ENCODE results near the gene C16orf96.

DNA sequence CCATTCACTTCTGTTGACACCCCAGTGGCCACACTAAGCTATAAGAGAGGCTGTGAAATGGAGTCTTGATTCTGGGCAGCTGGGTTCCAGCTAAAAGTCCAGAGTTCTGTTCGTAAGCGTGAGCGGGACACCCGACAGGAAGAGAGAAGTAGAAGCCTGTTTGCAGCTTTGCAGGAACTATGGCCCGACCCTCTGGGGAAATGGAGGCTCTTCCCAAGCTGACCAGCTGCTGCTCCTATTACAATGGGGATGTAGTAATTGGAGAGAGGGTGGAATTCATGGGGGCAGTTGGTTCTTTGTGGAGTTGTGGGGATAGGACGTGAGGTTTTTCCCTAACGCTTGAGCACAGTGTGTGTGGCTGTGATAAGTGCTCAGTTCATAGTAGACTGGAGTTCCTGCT lies 30.2 kb downstream of the C16orf96 start:
- TF ChIP-seq, protein P1, sequence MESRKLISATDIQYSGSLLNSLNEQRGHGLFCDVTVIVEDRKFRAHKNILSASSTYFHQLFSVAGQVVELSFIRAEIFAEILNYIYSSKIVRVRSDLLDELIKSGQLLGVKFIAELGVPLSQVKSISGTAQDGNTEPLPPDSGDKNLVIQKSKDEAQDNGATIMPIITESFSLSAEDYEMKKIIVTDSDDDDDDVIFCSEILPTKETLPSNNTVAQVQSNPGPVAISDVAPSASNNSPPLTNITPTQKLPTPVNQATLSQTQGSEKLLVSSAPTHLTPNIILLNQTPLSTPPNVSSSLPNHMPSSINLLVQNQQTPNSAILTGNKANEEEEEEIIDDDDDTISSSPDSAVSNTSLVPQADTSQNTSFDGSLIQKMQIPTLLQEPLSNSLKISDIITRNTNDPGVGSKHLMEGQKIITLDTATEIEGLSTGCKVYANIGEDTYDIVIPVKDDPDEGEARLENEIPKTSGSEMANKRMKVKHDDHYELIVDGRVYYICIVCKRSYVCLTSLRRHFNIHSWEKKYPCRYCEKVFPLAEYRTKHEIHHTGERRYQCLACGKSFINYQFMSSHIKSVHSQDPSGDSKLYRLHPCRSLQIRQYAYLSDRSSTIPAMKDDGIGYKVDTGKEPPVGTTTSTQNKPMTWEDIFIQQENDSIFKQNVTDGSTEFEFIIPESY (IDR thresholded peaks at IDR 0.05; ENCODE audit: extremely low read depth, insufficient replicate concordance, low read length), result no peak
- no peak for TF ChIP-seq POLR2A (IDR thresholded peaks at IDR 0.05; ENCODE audit: borderline replicate concordance, extremely low read depth, insufficient read depth, insufficient read length)
- TF ChIP-seq, protein P2, sequence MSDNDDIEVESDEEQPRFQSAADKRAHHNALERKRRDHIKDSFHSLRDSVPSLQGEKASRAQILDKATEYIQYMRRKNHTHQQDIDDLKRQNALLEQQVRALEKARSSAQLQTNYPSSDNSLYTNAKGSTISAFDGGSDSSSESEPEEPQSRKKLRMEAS (IDR thresholded peaks at IDR 0.05), result no peak
- no peak for TF ChIP-seq SIN3A (IDR thresholded peaks at IDR 0.05; ENCODE audit: low read depth)
- TF ChIP-seq, protein P3, sequence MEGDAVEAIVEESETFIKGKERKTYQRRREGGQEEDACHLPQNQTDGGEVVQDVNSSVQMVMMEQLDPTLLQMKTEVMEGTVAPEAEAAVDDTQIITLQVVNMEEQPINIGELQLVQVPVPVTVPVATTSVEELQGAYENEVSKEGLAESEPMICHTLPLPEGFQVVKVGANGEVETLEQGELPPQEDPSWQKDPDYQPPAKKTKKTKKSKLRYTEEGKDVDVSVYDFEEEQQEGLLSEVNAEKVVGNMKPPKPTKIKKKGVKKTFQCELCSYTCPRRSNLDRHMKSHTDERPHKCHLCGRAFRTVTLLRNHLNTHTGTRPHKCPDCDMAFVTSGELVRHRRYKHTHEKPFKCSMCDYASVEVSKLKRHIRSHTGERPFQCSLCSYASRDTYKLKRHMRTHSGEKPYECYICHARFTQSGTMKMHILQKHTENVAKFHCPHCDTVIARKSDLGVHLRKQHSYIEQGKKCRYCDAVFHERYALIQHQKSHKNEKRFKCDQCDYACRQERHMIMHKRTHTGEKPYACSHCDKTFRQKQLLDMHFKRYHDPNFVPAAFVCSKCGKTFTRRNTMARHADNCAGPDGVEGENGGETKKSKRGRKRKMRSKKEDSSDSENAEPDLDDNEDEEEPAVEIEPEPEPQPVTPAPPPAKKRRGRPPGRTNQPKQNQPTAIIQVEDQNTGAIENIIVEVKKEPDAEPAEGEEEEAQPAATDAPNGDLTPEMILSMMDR (IDR thresholded peaks at IDR 0.05 in 2 of 3, conservative IDR thresholded peaks at IDR 0.05 in 1 of 3; ENCODE audit: borderline replicate concordance in 1 of 3, insufficient read depth in 1 of 3, low read depth in 2 of 3, low read length in 2 of 3), result no peak
- TF ChIP-seq, protein P4, sequence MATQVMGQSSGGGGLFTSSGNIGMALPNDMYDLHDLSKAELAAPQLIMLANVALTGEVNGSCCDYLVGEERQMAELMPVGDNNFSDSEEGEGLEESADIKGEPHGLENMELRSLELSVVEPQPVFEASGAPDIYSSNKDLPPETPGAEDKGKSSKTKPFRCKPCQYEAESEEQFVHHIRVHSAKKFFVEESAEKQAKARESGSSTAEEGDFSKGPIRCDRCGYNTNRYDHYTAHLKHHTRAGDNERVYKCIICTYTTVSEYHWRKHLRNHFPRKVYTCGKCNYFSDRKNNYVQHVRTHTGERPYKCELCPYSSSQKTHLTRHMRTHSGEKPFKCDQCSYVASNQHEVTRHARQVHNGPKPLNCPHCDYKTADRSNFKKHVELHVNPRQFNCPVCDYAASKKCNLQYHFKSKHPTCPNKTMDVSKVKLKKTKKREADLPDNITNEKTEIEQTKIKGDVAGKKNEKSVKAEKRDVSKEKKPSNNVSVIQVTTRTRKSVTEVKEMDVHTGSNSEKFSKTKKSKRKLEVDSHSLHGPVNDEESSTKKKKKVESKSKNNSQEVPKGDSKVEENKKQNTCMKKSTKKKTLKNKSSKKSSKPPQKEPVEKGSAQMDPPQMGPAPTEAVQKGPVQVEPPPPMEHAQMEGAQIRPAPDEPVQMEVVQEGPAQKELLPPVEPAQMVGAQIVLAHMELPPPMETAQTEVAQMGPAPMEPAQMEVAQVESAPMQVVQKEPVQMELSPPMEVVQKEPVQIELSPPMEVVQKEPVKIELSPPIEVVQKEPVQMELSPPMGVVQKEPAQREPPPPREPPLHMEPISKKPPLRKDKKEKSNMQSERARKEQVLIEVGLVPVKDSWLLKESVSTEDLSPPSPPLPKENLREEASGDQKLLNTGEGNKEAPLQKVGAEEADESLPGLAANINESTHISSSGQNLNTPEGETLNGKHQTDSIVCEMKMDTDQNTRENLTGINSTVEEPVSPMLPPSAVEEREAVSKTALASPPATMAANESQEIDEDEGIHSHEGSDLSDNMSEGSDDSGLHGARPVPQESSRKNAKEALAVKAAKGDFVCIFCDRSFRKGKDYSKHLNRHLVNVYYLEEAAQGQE (IDR thresholded peaks at IDR 0.05; ENCODE audit: low read depth), result no peak
- TF ChIP-seq POLR2AphosphoS5 (IDR thresholded peaks at IDR 0.05; ENCODE audit: low read depth, low read length), result no peak
- no peak for TF ChIP-seq EZH2phosphoT487 (IDR thresholded peaks at IDR 0.05; ENCODE audit: borderline replicate concordance)
- no peak for TF ChIP-seq SP1 (IDR thresholded peaks at IDR 0.05; ENCODE audit: low read depth)
- no peak for TF ChIP-seq ZNF274 (IDR thresholded peaks at IDR 0.05; ENCODE audit: low read depth, low read length)
- TF ChIP-seq EZH2 (IDR thresholded peaks at IDR 0.05), result no peak
- no peak for TF ChIP-seq RAD21 (IDR thresholded peaks at IDR 0.05; ENCODE audit: low read depth)
